AG09319 (cell line): ENCODE measurements around the gene MPZL1.

Experiments
- DNase-seq: peaks from one replicate; pipeline ENCODE4 v3.0.0-alpha.2; 2010; ENCODE audit warnings: low read depth; ENCODE audit errors: extremely low read depth
- TF ChIP-seq, protein P1 (sequence below): IDR thresholded peaks from 2 replicates; pipeline ENCODE4 v1.5.1; 2011; ENCODE audit warnings: low read depth, mild to moderate bottlenecking, inconsistent platforms, low read length, moderate library complexity

Gene MPZL1

DNA sequence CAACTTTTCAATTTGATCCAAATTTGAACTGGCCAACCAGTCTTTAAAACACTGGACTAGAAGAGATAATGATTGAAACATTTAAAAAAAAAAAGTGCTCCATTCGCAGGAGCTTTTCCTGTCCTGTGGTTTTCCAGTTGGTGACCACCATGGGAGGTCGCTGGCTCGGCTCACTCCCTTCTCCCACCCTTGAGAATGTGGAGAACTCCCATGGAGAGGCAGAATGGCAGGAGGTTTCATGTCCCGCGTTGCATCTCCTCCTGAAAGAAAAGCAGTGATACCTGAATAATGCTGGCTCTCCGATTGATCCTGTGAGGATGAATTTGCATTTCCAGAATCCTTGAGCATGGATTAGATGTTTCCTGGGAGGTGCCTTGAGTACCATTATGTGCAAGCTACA, 16.5 kb upstream of the MPZL1 start:
- TF ChIP-seq, protein P1, sequence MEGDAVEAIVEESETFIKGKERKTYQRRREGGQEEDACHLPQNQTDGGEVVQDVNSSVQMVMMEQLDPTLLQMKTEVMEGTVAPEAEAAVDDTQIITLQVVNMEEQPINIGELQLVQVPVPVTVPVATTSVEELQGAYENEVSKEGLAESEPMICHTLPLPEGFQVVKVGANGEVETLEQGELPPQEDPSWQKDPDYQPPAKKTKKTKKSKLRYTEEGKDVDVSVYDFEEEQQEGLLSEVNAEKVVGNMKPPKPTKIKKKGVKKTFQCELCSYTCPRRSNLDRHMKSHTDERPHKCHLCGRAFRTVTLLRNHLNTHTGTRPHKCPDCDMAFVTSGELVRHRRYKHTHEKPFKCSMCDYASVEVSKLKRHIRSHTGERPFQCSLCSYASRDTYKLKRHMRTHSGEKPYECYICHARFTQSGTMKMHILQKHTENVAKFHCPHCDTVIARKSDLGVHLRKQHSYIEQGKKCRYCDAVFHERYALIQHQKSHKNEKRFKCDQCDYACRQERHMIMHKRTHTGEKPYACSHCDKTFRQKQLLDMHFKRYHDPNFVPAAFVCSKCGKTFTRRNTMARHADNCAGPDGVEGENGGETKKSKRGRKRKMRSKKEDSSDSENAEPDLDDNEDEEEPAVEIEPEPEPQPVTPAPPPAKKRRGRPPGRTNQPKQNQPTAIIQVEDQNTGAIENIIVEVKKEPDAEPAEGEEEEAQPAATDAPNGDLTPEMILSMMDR = no peak
- DNase-seq = no peak

DNA sequence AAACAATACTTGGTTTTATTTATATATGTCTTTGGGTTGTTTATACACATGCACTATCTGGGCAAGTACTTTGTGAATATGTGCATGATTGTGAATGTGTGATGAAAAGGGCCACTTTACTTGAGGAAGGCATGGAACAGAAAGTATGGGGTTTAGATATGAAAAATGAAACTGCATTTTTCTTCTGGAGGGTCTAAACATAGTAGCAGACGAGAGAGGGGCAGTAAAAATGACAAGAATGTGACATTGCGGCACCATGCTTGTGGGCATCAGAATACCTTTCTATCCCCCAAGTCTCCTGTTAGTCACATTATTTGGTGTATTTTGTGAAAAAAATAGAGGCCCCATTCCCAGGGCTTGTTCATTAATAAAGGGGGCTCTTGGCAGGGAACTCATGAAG, 15.4 kb upstream of the MPZL1 start:
- TF ChIP-seq, protein P1 = no peak
- DNase-seq = no peak

DNA sequence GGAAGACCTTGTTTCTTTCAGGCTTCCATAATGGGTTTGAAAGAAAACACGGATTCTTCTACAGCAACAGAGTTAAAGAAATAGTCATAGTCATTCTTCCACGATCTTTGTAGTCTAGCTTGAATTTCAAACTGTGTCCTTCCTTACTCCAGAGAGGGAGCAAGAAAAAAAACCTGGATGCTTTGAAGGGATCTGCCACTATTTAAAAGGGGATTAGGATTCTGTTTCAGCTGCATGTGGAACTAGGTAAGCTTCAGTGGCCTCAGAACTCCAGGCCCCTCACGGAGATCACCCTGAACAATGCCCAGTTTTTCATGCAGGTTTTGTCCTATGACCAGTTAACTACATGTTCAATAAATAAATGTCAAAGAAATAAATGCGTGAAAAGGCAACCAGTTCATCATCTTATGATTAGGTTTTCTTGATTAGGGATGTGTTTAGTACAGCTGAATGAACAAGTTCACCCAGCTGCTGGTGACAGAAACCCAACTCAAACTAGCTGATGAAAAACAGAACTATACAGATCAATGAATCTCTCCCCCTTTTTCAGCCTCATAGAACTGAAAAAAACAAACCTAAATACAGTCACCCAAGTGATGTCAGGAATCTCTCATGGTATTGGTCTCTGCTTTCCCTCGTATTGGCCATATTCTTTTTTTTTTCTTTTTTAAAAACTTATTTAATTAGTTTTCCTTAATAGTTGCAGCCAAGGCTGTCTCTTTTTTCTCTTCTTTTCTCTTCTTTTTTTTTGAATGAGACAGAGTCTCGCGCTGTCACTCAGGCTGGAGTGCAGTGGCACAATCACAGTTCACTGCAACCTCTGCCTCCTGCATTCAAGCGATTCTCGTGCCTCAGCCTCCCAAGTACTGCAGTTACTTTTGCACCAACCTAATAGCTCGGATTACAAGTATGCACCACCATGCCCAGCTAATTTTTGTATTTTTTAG, 14.6 kb upstream of the MPZL1 start:
- DNase-seq = no peak
- TF ChIP-seq, protein P1 = no peak

DNA sequence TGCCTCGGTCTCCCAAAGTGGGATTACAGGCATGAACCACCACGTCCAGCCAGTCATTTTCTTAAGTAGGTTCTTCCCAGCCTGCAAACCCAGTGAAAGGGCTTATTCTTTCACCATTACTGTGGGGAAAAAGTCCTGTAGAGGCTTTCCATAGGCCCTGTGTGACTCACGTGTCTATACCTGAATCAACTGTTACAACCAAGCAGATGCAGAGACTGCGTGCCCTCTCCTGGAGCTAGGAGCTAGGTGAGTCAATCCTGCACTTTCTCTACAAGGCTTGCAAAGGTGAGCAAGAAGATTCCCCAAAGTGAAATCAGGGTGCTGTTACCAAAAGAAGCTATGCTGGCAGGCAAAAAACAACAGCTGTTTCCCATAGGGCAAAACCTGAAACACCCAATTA, 13.8 kb upstream of the MPZL1 start:
- DNase-seq = no peak

DNA sequence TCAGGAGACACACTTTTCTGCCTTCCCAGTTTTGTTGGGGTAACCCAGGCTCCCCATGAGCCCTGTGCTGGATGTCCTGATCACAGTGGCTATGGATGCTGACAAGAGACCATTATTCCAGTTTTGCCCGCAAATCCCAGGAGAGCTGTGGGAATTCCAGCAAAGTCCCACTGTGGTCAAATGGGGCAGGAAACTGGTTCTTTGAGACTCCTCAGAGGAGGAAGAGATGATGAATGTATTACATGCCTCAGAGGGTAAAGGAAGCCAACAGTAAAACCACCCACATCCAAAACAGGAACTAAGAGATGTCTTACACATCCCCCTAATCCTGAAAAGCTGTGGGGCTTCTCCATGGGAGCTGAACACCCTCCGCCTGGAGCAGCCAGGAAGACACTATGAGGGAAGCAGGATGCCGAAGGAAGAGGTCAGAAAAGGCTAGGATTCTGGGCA, 12.8 kb upstream of the MPZL1 start:
- DNase-seq = no peak

More for the DNA sequence above, 13.8 kb upstream of the MPZL1 start:
- TF ChIP-seq, protein P1 = no peak

DNA sequence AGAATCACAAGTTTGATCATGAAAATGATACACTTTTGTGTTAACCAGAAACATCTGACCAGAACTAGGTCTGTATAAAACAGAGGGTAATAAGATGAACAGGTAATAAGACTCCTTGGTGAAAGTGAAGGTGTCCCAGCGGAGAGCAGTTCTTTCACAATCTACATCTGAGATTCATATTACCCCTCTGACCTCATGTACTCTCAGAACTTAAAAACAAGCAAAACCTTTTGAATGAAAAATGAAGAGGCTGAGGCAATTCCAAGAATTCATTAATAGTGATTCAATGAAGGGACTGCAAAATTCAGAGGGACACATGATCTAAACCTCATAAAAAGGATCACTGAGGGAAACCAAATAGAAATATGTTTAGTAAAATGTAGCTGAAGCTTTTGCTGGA, 10.9 kb upstream of the MPZL1 start:
- TF ChIP-seq, protein P1 = no peak
- no peak for DNase-seq

More for the DNA sequence above, 12.8 kb upstream of the MPZL1 start:
- TF ChIP-seq, protein P1 = no peak

DNA sequence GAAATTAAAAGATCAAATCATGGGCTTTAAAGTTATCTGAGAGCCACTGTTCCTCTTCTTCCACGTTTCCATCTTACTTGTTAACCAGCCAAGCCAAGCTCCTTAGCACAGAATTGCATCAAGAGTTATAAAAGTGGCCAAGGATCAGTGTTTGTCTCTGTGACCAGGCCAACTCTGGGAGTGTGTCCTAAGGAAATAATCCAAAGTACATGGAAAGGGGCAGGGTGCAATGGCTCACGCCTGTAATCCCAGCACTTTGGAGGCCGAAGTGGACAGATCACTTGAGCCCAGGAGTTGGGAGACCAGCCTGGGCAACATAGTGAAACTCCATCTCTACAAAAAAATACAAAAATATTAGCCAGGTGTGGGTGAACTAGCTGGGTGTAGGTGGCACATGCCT, 10.0 kb upstream of the MPZL1 start:
- DNase-seq = no peak
- TF ChIP-seq, protein P1 = no peak
